Body of pancreas (tissue), 4 donors: ENCODE measurements around the gene FAM161A. TPM values are rescaled to one million over a fixed set of nuclear protein-coding genes. Genes with fewer than 3 reads are reported as not detected.
"Not testable (repeated sequence)": the region's sequence is repeated elsewhere in the genome, so short reads cannot be mapped to it uniquely, and the experiment has no call there.

ENCODE experiments used
- ATAC-seq: fragments of 150-250 bp; one replicate; pipeline ENCODE4 v1.9.1; 2016
- DNase-seq, 4 donors: peaks; one replicate each; pipeline ENCODE4 v3.0.0-alpha.2; 2019
- H3K27ac ChIP-seq, 4 donors: fragments of 200-600 bp; sonication (generic); 1 replicate in 3 of 4; 2 replicates in 1 of 4; pipeline versions ENCODE4 v1.5.1 to v1.6.1; 2016 to 2019; ENCODE audit warnings: mild to moderate bottlenecking in 1 of 4, mixed read lengths in 1 of 4, moderate library complexity in 1 of 4
- H3K27me3 ChIP-seq, 2 donors: fragments of 200-600 bp; sonication (generic); one replicate each; pipeline ENCODE4 v1.6.0; 2016; ENCODE audit warnings: mild to moderate bottlenecking in 1 of 2
- H3K36me3 ChIP-seq, 2 donors: fragments of 200-600 bp; sonication (generic); replicated peaks in 1 of 2; 2 replicates each; pipeline ENCODE4 v1.5.1; 2016; ENCODE audit warnings: low read depth in 2 of 2; ENCODE audit not compliant: insufficient read depth in 1 of 2
- H3K4me1 ChIP-seq: fragments of 200-600 bp; sonication (generic); one replicate; pipeline ENCODE4 v1.6.0; 2016
- H3K4me3 ChIP-seq, 2 donors: fragments of 200-600 bp; sonication (generic); 1 replicate in 1 of 2; 2 replicates in 1 of 2; pipeline ENCODE4 v1.5.1; 2016 to 2019
- H3K9me3 ChIP-seq, 3 donors: fragments of 200-600 bp; sonication (generic); 1 replicate in 2 of 3; 2 replicates in 1 of 3; pipeline ENCODE4 v1.5.1; 2016
- POLR2A ChIP-seq, 3 donors: fragments of 450-650 bp; IDR thresholded peaks; one replicate each; pipeline ENCODE4 v1.6.1; 2016; ENCODE audit warnings: antibody characterized with exemption in 3 of 3, mild to moderate bottlenecking in 2 of 3
- WGBS, 2 donors: methylation state at CpG; one replicate each; pipeline ENCODE4 v1.1.5; 2017; 5-methylcytosine and 5-hydroxymethylcytosine counted together
- intact Hi-C: fragments of 100-400 bp; cut with DNase I; formaldehyde crosslinking; loops from one replicate; pipeline ENCODE4 v1.15.1; 2023
- total RNA-seq, 2 donors: library from RNA; depleted of rRNA; stranded (reverse); fragments of >200 nt; gene quantifications; one replicate each; pipeline ENCODE4 v1.1.0, GENCODE V29; 2016
- TF ChIP-seq, protein P1 (sequence below), 7 experiments: fragments of 450-650 bp in 4 of 7; fragments of 200-600 bp in 3 of 7; sonication (generic) in 3 of 7; IDR thresholded peaks; one replicate each; pipeline ENCODE4 v1.5.1; 2016 to 2019; ENCODE audit warnings: antibody characterized with exemption in 7 of 7

Gene FAM161A
- total RNA-seq, 2 donors from 2014 or later: 3.0 to 3.1 TPM

DNA sequence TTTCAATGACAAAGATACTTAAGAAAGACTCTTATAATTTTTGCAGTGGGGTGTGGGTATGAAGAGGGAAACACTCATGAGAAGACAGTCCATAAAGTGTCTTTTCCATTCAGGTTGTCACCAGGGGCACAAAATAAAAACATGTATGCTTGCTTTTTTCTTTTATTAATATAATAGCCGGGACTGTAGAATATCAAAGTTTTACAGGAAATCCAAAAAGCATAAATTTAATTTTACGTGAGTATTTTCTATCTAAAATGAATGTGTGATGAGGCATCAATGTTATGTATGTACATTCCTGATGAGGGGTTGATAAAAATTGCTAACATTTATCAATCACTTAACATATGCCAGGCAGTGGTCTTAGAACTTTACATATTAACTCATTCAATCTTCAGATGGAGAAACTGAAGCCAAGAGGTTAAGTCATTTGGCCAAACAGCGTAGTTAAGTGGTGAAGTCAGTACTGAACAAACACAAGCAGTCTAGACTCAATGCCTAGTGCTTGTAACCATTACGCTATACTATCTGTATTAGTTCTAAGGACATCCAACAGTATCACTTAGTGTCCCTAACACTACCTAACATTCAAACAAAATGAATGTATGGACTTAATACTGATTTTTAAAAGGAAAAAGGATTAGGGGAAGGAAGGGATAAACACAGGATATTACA lies 23.8 kb upstream of the FAM161A start:
- no peak for TF ChIP-seq POLR2A (IDR thresholded peaks at IDR 0.05)
- TF ChIP-seq, protein P1, sequence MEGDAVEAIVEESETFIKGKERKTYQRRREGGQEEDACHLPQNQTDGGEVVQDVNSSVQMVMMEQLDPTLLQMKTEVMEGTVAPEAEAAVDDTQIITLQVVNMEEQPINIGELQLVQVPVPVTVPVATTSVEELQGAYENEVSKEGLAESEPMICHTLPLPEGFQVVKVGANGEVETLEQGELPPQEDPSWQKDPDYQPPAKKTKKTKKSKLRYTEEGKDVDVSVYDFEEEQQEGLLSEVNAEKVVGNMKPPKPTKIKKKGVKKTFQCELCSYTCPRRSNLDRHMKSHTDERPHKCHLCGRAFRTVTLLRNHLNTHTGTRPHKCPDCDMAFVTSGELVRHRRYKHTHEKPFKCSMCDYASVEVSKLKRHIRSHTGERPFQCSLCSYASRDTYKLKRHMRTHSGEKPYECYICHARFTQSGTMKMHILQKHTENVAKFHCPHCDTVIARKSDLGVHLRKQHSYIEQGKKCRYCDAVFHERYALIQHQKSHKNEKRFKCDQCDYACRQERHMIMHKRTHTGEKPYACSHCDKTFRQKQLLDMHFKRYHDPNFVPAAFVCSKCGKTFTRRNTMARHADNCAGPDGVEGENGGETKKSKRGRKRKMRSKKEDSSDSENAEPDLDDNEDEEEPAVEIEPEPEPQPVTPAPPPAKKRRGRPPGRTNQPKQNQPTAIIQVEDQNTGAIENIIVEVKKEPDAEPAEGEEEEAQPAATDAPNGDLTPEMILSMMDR (IDR thresholded peaks at IDR 0.05): no peak
- 85 to 95% methylated on average over 4 of the region's 4 CpGs for WGBS, 2 donors
- Histone ChIP-seq H3K9me3 (no peaks in the 10 kb centered on the region), H3K27me3 (no peaks in the 10 kb centered on the region), H3K4me1 (no peaks in the 10 kb centered on the region), H3K27ac (no peak overlapping the region), H3K4me3 (no peak overlapping the region), H3K36me3 (peaks cover 21 to 53% of the 10 kb centered on the region in 2 donors)
- no peak for ATAC-seq
- no peak for DNase-seq
- intact Hi-C loops: loop anchor here (10.0 kb wide), 1 partner anchor 383 kb away; no protein-coding TSS in a partner anchor

- H3K27ac ChIP-seq: no peak overlapping the region
- TF ChIP-seq POLR2A (IDR thresholded peaks at IDR 0.05): no peak
- TF ChIP-seq, protein P1 (IDR thresholded peaks at IDR 0.05): no peak
- DNase-seq: no peak
- WGBS, 2 donors: 92 to 93% methylated on average over 1 of the region's 1 CpG
- H3K27me3 ChIP-seq: no peaks in the 10 kb centered on the region
- no peaks in the 10 kb centered on the region for H3K9me3 ChIP-seq
- H3K36me3 ChIP-seq: peaks cover 15 to 57% of the 10 kb centered on the region in 2 donors
- no peaks in the 10 kb centered on the region for H3K4me1 ChIP-seq
- H3K4me3 ChIP-seq: no peak overlapping the region
- intact Hi-C loops: loop anchor here (10.0 kb wide), 1 partner anchor 382 kb away; no protein-coding TSS in a partner anchor
- no peak for ATAC-seq
These were observed 22.5 kb upstream of the FAM161A start for GRCh38 chr2:61876400-61876799.

DNA sequence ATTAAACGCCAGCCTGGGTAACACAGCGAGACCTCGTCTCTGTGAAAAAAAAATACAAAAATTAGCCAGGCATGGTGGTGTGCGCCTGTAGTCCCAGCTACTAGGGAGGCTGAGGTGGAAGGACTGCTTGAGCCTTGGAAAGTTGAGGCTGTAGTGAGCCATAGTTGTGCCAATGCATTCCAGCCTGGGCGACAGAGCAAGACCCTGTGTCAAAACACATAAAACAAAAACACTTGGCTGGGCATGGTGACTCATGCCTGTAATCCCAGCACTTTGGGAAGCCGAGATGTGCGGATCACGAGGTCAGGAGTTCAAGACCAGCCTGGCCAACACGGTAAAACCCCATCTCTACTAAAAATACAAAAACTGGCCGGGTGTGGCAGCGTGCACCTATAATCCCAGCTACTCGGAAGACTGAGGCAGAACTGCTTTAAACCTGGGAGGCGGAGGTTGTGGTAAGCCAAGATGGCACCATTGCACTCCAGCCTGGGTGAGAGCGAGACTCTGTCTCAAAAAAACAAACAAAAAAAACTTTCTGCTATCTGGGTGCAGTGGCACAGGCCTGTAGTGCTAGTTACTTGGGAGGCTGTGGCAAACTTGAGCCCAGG lies 12.7 kb upstream of the FAM161A start:
- peaks cover 7 to 17% of the 10 kb centered on the region in 2 donors for H3K36me3 ChIP-seq
- intact Hi-C loops, DNase-seq, H3K4me1 ChIP-seq, H3K9me3 ChIP-seq, H3K4me3 ChIP-seq, H3K27me3 ChIP-seq, ATAC-seq, H3K27ac ChIP-seq: not testable (repeated sequence)
- 94 to 100% methylated on average over 14 of the region's 14 CpGs for WGBS, 2 donors

DNA sequence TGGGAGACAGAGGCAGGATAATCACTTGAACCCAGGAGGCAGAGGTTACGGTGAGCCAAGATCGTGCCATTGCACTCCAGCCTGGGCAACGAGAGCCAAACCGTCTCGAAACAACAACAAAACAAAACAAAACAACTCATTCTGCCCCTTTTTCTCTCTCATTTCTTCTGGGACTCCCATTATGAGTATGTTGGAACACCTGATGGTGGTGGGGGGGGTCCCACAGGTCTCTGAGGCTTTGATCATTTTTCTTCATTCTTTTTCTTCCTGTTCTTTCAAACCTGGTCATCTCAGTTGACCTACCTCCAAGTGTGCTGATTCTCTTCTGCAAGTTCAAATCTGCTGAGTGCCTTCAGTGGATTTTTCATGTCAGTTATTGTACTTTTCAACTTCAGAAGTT lies 8.2 kb upstream of the FAM161A start:
- 92 to 99% methylated on average over 5 of the region's 5 CpGs for WGBS, 2 donors
- no peak for DNase-seq
- intact Hi-C loops: no loop called here
- no peak overlapping the region for H3K4me3 ChIP-seq
- no peaks in the 10 kb centered on the region for H3K27me3 ChIP-seq
- no peak overlapping the region for H3K27ac ChIP-seq
- no peak for TF ChIP-seq POLR2A (IDR thresholded peaks at IDR 0.05)
- TF ChIP-seq, protein P1 (IDR thresholded peaks at IDR 0.05): no peak
- ATAC-seq: no peak
- no peaks in the 10 kb centered on the region for H3K4me1 ChIP-seq
- peaks cover 2 to 4% of the 10 kb centered on the region in 2 donors for H3K36me3 ChIP-seq
- H3K9me3 ChIP-seq: no peaks in the 10 kb centered on the region

DNA sequence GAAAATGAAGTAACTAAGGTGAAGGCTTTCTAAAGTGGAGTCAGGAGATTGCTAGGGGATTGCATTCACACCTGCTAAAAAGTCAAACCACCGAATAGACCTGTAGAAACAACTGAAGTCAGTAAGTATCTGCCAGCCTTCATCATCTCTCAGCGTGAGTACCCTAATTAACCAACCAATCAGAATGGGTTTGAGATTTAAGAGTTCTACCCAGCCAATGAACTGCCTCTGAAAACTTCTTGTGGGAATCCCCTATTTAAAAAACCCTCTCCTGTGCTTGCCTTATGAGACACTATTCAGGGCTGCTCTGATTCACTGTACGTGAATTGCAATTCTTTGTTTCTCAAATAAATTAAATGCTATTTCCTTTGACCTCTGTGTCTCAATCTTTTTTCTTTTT lies 3.4 kb upstream of the FAM161A start:
- TF ChIP-seq POLR2A (IDR thresholded peaks at IDR 0.05): no peak
- TF ChIP-seq, protein P1 (IDR thresholded peaks at IDR 0.05): no peak
- DNase-seq (no peak), ATAC-seq (no peak)
- Histone ChIP-seq H3K27me3 (no peaks in the 10 kb centered on the region), H3K4me1 (peaks cover 4% of the 10 kb centered on the region), H3K36me3 (no peaks in the 10 kb centered on the region), H3K4me3 (no peak overlapping the region), H3K27ac (no peak overlapping the region), H3K9me3 (no peaks in the 10 kb centered on the region)
- intact Hi-C loops: no loop called here
- WGBS, 2 donors: 85 to 88% methylated on average over 3 of the region's 3 CpGs
